GM08714 (cell line): ENCODE results near the gene IL17A.
"Not testable (repeated sequence)": the region's sequence is repeated elsewhere in the genome, so short reads cannot be mapped to it uniquely, and the experiment has no call there.

ENCODE experiments used
- H3K4me3 ChIP-seq: fragments of 200-500 bp; sonication (Bioruptor generic); 2 replicates; pipeline ENCODE4 v1.5.1; 2014; ENCODE audit warnings: mild to moderate bottlenecking, low read length, inconsistent platforms
- ZNF274 ChIP-seq: IDR thresholded peaks from 2 replicates; pipeline ENCODE4 v1.6.1; 2012; ENCODE audit warnings: mild to moderate bottlenecking, low read depth, low read length

IL17A gene

GRCh38 chr6:52155791-52156576 is 30.2 kb upstream of the IL17A start:
- no peak for TF ChIP-seq ZNF274
- no peak overlapping the region; the same call in 1 of the 2 replicates for H3K4me3 ChIP-seq

- TF ChIP-seq ZNF274, result no peak
- no peak overlapping the region for H3K4me3 ChIP-seq
Observed at GRCh38 chr6:52157301-52157941, 28.8 kb upstream of the IL17A start.

GRCh38 chr6:52160472-52161104 is 25.6 kb upstream of the IL17A start:
- no peak overlapping the region for H3K4me3 ChIP-seq
- no peak for TF ChIP-seq ZNF274

- H3K4me3 ChIP-seq, result no peak overlapping the region
- TF ChIP-seq ZNF274, result no peak
Observed at GRCh38 chr6:52161689-52162438, 24.3 kb upstream of the IL17A start.

DNA sequence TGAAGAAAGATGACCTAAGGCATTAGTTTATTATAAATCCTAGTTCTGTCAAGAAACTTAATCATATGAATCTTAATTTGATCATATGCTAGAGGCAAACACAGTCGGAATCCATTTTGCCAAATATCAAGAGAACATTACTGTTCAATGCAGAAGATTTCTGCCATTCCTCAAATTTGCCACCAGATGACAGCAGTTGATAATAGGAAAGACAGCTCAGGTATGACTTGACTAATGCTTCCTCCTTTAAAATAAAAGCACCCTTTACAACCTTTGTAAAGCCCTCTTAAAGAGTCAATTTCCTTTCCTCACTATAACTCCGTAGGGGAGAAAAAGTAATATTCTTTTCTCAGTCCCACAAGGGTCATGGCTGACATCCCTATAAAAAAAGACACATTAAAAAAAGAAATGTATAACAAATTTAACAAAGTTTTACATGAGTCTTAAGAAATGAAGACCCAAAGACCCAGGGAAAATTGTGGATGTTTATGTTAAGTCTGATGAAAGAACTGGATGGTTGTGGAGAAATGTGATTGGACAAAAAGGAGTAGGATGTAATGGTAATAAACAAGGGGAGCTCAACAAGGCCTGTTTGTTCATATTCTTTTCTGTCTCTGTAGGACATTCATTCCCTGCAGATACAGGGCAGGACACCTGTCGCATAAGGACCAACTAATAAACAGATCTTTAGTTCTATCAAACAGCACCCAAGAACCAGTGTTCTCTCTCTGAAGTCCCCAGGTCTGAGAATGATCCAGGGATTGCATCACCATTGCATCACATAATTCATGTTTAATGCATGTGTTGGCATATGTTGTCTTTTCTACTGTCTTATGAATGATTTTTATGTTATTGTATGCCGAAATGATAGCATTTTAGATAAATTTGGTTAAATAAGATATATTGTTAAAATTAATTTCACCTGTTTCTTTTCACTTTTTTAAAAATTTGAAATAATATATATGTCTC is 23.0 kb upstream of the IL17A start:
- H3K4me3 ChIP-seq, result no peak overlapping the region
- TF ChIP-seq ZNF274, result no peak

DNA sequence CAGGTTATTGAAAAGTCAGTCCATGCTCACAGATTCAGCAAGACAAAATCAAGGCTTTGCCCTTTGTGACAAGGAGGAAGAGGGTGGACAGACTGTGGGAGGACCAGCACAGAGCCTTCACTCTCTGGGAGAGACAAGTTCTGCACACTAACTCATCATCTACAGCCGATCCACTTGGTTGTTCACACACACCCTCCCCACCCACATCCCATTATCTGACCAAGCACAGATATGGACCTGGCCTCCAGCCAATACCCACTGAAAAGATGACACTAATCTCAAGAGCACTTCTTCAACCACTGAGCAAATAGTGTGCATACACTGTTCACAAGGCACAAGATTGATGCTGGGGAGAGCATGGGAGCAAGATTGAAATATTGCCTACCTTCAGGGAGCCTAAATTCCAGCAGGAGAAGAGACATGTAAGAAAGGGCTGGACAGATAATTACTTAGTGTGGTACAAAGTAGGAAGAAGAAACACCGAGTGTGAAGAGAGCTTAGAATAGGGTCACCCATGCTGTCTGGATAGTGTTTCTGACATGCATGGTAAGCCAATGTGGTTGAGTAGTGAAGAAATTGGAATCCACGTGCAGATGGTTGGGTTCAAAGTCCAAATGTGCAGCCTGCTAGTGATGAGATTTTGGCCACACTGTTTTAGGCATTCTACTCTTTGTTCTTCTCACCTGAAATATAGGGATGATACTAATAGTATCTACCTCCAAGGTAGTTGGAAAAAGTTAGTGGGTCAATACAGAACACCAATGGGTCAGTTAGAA is 21.7 kb upstream of the IL17A start:
- no peak for TF ChIP-seq ZNF274
- no peak overlapping the region for H3K4me3 ChIP-seq

GRCh38 chr6:52167267-52167666 is 18.9 kb upstream of the IL17A start:
- H3K4me3 ChIP-seq, result no peak overlapping the region
- TF ChIP-seq ZNF274, result no peak

DNA sequence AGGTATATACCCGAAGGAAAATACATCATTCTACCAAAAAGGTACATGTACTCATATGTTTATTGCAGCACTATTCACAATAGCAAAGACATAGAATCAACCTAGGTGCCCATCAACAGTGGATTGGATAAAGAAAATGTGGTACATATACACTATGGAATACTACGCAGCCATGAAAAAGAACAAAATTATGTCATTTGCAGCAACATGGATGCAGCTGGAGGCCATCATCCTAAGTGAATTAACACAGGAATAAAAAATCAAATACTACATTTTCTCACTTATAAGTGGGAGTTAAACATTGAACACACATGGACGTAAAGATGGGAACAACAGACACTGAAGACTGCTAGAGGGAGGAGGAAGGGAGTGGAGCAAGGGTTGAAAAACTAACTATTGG is 17.8 kb upstream of the IL17A start:
- not testable (repeated sequence) for H3K4me3 ChIP-seq

DNA sequence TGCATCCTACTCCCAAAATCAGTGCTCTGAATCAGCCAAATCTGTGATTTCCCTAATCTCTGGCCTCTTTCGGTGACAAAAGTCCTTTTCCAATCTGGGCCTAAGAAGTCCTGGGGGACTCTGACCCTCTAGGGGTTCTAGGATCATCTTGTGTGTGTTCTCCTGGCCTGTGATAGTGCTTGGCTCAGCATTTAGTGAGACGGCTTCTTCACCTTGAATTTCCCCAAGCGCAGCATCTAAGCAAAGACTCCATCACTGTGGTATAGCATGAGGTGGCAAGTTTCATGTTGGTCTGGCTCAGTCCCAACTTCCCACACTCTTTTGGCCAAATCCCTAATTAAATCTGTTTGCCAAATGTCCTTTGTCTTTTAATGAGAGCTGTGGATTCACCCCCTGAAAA is 12.1 kb upstream of the IL17A start:
- no peak for TF ChIP-seq ZNF274
- H3K4me3 ChIP-seq, result no peak overlapping the region

DNA sequence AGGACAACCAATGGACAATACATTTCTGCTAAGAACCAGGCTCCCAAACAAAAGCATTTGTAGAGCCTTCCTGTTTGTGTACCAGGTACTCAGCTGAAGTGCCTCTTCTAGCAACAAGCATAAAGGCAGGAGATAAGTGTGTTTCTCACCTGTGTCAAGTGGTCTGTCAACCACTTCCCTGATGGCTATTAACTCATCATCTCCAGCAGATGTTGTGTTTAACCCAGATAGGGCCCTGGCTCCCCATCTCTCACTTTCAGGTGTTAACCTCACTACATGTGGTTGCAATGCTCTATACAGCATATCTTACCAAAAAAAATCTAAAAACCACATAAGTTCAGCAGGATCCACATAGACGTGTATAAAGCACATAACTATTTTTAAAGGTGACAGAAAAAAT is 9.6 kb upstream of the IL17A start:
- no peak for TF ChIP-seq ZNF274
- H3K4me3 ChIP-seq, result no peak overlapping the region

DNA sequence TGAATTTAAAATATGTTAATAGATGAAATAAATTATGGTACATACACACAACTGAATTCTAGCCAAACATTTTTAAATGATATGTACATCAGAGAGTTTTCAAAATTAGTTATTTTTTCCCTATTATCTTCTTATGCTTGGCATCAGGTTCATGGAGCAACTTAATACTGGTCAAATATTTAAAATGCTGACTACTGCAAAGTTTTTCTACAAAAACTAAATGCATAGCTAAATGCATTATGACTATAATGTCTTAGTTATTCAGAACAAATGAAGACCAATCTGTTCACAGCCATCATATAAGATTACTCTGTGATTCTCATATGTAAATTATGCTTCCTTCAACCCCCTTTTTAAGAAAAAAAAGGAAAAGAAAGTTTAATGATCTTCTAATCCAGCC is 8.2 kb upstream of the IL17A start:
- TF ChIP-seq ZNF274, result no peak
- H3K4me3 ChIP-seq, result no peak overlapping the region

DNA sequence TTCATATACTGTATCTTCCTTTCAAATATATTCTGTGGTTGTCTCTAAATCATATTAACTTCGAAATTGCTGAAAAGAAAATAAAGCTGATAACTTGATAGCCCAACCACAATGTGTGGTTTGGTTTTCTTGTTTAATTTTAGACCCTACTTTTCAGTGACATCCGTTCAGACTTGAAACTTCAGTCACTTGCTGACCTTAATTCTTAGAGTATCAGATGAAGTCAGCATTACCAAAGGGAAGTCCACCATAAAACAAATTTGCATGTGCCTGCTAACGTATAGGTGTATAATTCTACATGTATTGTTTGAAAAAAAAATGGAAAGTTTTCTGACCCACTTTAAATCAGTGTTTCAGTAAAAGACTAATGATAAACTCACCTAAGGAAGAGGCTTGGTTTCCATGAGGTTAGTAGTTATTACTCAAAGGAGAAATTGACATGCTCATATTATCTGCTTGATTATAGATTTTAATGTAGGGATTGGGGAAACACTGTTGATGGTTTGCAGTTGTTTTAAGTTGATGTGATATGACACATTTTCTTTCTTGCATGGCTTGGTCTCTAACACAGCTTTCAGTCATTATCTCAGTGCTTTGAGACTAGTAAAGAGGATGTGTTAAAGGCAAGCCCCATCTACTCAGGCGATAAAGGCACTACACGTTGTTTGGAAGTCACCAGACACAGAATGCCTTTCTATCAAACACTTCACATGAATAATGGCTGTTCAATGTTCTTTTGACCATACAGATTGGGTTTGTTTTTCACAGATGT is 5.2 kb upstream of the IL17A start:
- H3K4me3 ChIP-seq, result no peak overlapping the region
- TF ChIP-seq ZNF274, result no peak

- no peak overlapping the region for H3K4me3 ChIP-seq
- TF ChIP-seq ZNF274, result no peak
Observed at GRCh38 chr6:52183131-52183713, 3.0 kb upstream of the IL17A start.
